WTC11 (cell line): Measurements from ENCODE around the gene CLK1. TPM values are rescaled to one million over a fixed set of nuclear protein-coding genes. Genes with fewer than 3 reads are reported as not detected.

ENCODE experiments used
- ATAC-seq: fragments of 200-7000 bp; cut with Tn5 transposase; 2 replicates; pipeline ENCODE4 v1.10.0; 2021; ENCODE audit warnings: mild to moderate bottlenecking, moderate library complexity
- CTCF ChIA-PET: fragments of 300-600 bp; sonication (Branson Sonifier 250); formaldehyde crosslinking; loops from one replicate; lab custom pipeline; 2021; ENCODE audit warnings: antibody characterized with exemption; lab: Charles Lee
- POLR2A ChIA-PET: fragments of 350-600 bp; sonication (Branson Sonifier 250); formaldehyde crosslinking; loops from one replicate; lab custom pipeline; 2021; ENCODE audit warnings: antibody characterized with exemption; lab: Charles Lee
- DNase-seq: peaks from one replicate; pipeline ENCODE4 v3.0.0; 2021; ENCODE audit warnings: low spot score
- H3K27ac Mint-ChIP-seq: 2 replicates; pipeline ENCODE4 v1.8.0; 2021; ENCODE audit warnings: mixed read lengths
- H3K27me3 Mint-ChIP-seq: 2 replicates; pipeline ENCODE4 v1.8.0; 2021; ENCODE audit warnings: low read depth, mild to moderate bottlenecking, moderate library complexity, mixed read lengths
- H3K36me3 Mint-ChIP-seq: 2 replicates; pipeline ENCODE4 v1.8.0; 2021; ENCODE audit warnings: mixed read lengths
- H3K4me1 Mint-ChIP-seq: 2 replicates; pipeline ENCODE4 v1.8.0; 2022; ENCODE audit warnings: mixed read lengths
- H3K4me3 Mint-ChIP-seq: 2 replicates; pipeline ENCODE4 v1.8.0; 2021; ENCODE audit warnings: mild to moderate bottlenecking, moderate library complexity, mixed read lengths
- H3K9me3 Mint-ChIP-seq: 2 replicates; pipeline ENCODE4 v1.8.0; 2021; ENCODE audit warnings: mixed read lengths
- HMGA2 ChIP-seq: fragments of 250-450 bp; sonication (Bioruptor Pico); IDR thresholded peaks from 2 replicates; pipeline ENCODE4 v1.4.0; 2021; ENCODE audit warnings: mild to moderate bottlenecking, moderate library complexity
- JAZF1 ChIP-seq: fragments of 250-450 bp; sonication (Bioruptor Pico); IDR thresholded peaks from 2 replicates; pipeline ENCODE4 v1.9.0; 2021; ENCODE audit warnings: moderate library complexity, mild to moderate bottlenecking, inconsistent platforms
- JUN ChIP-seq: sonication (generic); formaldehyde crosslinking; IDR thresholded peaks from 2 replicates; pipeline ENCODE4 v1.8.0; 2023; ENCODE audit warnings: mild to moderate bottlenecking, missing genetic modification reagents
- MYBL2 ChIP-seq: sonication (generic); formaldehyde crosslinking; IDR thresholded peaks from 2 replicates; pipeline ENCODE4 v1.8.1; 2023; ENCODE audit warnings: mild to moderate bottlenecking, moderate library complexity, missing genetic modification reagents
- NFYB ChIP-seq: sonication (generic); formaldehyde crosslinking; conservative IDR thresholded peaks from 2 replicates; pipeline ENCODE4 v1.8.0; 2022; ENCODE audit warnings: low read depth, missing genetic modification reagents
- NR1H2 ChIP-seq: sonication (generic); formaldehyde crosslinking; IDR thresholded peaks from 2 replicates; pipeline ENCODE4 v1.9.0; 2021; ENCODE audit warnings: mild to moderate bottlenecking, moderate library complexity, missing genetic modification reagents
- RORB ChIP-seq: fragments of 250-450 bp; sonication (Bioruptor Pico); IDR thresholded peaks from 2 replicates; pipeline ENCODE4 v1.9.0; 2021; ENCODE audit warnings: mild to moderate bottlenecking
- TEAD1 ChIP-seq: sonication (generic); formaldehyde crosslinking; IDR thresholded peaks from 2 replicates; pipeline ENCODE4 v1.8.0; 2022; ENCODE audit warnings: mild to moderate bottlenecking, missing genetic modification reagents
- ZBTB21 ChIP-seq: sonication (generic); formaldehyde crosslinking; IDR thresholded peaks from 2 replicates; pipeline ENCODE4 v1.8.1; 2023; ENCODE audit warnings: mild to moderate bottlenecking, missing genetic modification reagents, borderline replicate concordance
- ZNF138 ChIP-seq: sonication (generic); formaldehyde crosslinking; conservative IDR thresholded peaks from 2 replicates; pipeline ENCODE4 v1.8.1; 2022; ENCODE audit warnings: mild to moderate bottlenecking, moderate library complexity, missing genetic modification reagents
- total RNA-seq: library from RNA; stranded (reverse); gene quantifications from 3 replicates; pipeline ENCODE4 v1.2.3, GENCODE V29; 2021
- TF ChIP-seq, protein P1 (sequence below): sonication (generic); formaldehyde crosslinking; IDR thresholded peaks from 2 replicates; pipeline ENCODE4 v1.8.0; 2022; ENCODE audit warnings: missing genetic modification reagents
- TF ChIP-seq, protein P2 (sequence below): sonication (generic); formaldehyde crosslinking; IDR thresholded peaks from 2 replicates; pipeline ENCODE4 v1.8.1; 2023; ENCODE audit warnings: mild to moderate bottlenecking, missing genetic modification reagents, moderate library complexity
- TF ChIP-seq, protein P3 (sequence below): sonication (generic); formaldehyde crosslinking; IDR thresholded peaks from 2 replicates; pipeline ENCODE4 v1.8.1; 2022; ENCODE audit warnings: mild to moderate bottlenecking, moderate library complexity, missing genetic modification reagents
- TF ChIP-seq, protein P4 (sequence below): fragments of 250-450 bp; sonication (Bioruptor Pico); IDR thresholded peaks from 2 replicates; pipeline ENCODE4 v1.9.0; 2021; ENCODE audit warnings: moderate library complexity, mild to moderate bottlenecking, inconsistent platforms, borderline replicate concordance
- TF ChIP-seq, protein P5 (sequence below): sonication (generic); formaldehyde crosslinking; IDR thresholded peaks from 2 replicates; pipeline ENCODE4 v1.8.0; 2023; ENCODE audit warnings: mild to moderate bottlenecking, missing genetic modification reagents
- TF ChIP-seq, protein P6 (sequence below): fragments of 200-600 bp; IDR thresholded peaks from 2 replicates; pipeline ENCODE4 v1.8.0; 2022; ENCODE audit warnings: antibody characterized with exemption
- TF ChIP-seq, protein P7 (sequence below): sonication (generic); formaldehyde crosslinking; IDR thresholded peaks from 2 replicates; pipeline ENCODE4 v1.8.0; 2022; ENCODE audit warnings: mild to moderate bottlenecking, missing genetic modification reagents
- TF ChIP-seq, protein P8 (sequence below): sonication (generic); formaldehyde crosslinking; IDR thresholded peaks from 2 replicates; pipeline ENCODE4 v1.8.1; 2022; ENCODE audit warnings: missing genetic modification reagents, borderline replicate concordance
- TF ChIP-seq, protein P9 (sequence below): sonication (generic); formaldehyde crosslinking; IDR thresholded peaks from 2 replicates; pipeline ENCODE4 v1.8.1; 2023; ENCODE audit warnings: mild to moderate bottlenecking, moderate library complexity, missing genetic modification reagents

The CLK1 gene
- total RNA-seq, 1 experiment from 2014 or later: 25.5 TPM

DNA sequence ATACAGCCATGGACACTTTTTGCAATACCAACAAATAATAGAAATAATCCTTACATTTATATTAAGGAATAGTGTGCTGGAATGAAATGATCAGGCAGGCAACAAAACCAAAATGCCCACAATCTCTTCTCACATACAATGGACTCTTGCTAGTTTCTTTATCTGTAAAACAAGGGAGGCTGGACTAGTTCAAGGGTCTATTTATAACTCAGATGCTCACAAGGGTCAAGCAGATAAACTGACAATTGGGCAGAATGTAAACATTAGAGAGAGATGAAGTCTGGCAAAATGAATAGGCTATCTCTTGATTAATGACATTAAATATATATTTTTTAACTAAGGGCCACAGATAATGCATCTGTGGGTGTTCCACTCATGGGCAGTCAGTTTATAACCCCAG lies 13.0 kb upstream of the CLK1 start:
- Mint-ChIP-seq H3K9me3 (no peaks in the 10 kb centered on the region), H3K4me1 (no peaks in the 10 kb centered on the region), H3K4me3 (no peak overlapping the region), H3K27me3 (no peaks in the 10 kb centered on the region), H3K36me3 (peaks cover 55% of the 10 kb centered on the region)
- ATAC-seq (no peak), DNase-seq (no peak)
- POLR2A ChIA-PET: interaction anchor here (0.7 kb wide), 1 partner anchor 198 kb away, joined by 4 read pairs; no protein-coding TSS in a partner anchor
- TF ChIP-seq, protein P1, sequence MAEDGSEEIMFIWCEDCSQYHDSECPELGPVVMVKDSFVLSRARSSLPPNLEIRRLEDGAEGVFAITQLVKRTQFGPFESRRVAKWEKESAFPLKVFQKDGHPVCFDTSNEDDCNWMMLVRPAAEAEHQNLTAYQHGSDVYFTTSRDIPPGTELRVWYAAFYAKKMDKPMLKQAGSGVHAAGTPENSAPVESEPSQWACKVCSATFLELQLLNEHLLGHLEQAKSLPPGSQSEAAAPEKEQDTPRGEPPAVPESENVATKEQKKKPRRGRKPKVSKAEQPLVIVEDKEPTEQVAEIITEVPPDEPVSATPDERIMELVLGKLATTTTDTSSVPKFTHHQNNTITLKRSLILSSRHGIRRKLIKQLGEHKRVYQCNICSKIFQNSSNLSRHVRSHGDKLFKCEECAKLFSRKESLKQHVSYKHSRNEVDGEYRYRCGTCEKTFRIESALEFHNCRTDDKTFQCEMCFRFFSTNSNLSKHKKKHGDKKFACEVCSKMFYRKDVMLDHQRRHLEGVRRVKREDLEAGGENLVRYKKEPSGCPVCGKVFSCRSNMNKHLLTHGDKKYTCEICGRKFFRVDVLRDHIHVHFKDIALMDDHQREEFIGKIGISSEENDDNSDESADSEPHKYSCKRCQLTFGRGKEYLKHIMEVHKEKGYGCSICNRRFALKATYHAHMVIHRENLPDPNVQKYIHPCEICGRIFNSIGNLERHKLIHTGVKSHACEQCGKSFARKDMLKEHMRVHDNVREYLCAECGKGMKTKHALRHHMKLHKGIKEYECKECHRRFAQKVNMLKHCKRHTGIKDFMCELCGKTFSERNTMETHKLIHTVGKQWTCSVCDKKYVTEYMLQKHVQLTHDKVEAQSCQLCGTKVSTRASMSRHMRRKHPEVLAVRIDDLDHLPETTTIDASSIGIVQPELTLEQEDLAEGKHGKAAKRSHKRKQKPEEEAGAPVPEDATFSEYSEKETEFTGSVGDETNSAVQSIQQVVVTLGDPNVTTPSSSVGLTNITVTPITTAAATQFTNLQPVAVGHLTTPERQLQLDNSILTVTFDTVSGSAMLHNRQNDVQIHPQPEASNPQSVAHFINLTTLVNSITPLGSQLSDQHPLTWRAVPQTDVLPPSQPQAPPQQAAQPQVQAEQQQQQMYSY (CRISPR knock-in tag): no peak
- TF ChIP-seq MYBL2 (CRISPR knock-in tag) (no peak), ZNF138 (CRISPR knock-in tag) (no peak), RORB (CRISPR knock-in tag) (no peak)
- TF ChIP-seq, protein P2, sequence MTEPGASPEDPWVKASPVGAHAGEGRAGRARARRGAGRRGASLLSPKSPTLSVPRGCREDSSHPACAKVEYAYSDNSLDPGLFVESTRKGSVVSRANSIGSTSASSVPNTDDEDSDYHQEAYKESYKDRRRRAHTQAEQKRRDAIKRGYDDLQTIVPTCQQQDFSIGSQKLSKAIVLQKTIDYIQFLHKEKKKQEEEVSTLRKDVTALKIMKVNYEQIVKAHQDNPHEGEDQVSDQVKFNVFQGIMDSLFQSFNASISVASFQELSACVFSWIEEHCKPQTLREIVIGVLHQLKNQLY: no peak
- TF ChIP-seq, protein P3, sequence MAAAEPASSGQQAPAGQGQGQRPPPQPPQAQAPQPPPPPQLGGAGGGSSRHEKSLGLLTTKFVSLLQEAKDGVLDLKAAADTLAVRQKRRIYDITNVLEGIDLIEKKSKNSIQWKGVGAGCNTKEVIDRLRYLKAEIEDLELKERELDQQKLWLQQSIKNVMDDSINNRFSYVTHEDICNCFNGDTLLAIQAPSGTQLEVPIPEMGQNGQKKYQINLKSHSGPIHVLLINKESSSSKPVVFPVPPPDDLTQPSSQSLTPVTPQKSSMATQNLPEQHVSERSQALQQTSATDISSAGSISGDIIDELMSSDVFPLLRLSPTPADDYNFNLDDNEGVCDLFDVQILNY (CRISPR knock-in tag): no peak
- TF ChIP-seq, all 79 proteins: peak for 0
- CTCF ChIA-PET: no interaction called here
- H3K27ac Mint-ChIP-seq: no peak overlapping the region

DNA sequence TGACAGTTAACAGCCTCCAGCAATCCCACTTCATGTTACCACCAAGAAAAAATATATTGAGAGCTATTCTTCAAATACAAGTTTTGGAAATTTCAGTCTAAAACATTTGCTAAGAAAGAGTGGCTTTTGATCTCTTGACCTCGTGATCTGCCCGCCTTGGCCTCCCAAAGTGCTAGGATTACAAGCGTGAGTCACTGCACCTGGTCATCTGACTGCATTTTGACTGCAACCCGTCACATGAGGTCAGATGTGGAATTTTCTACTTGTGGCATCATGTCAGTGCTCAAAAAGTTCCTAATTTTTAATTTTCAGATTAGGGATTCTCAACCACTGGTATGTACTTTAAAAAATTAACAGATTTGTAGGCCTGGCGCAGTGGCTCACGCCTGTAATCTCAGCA lies 9.1 kb upstream of the CLK1 start:
- TF ChIP-seq, protein P4, sequence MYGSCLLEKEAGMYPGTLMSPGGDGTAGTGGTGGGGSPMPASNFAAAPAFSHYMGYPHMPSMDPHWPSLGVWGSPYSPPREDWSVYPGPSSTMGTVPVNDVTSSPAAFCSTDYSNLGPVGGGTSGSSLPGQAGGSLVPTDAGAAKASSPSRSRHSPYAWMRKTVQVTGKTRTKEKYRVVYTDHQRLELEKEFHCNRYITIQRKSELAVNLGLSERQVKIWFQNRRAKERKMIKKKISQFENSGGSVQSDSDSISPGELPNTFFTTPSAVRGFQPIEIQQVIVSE (CRISPR knock-in tag): no peak
- no peak for TF ChIP-seq ZBTB21 (CRISPR knock-in tag)
- no peak for TF ChIP-seq HMGA2 (CRISPR knock-in tag)
- TF ChIP-seq, protein P5, sequence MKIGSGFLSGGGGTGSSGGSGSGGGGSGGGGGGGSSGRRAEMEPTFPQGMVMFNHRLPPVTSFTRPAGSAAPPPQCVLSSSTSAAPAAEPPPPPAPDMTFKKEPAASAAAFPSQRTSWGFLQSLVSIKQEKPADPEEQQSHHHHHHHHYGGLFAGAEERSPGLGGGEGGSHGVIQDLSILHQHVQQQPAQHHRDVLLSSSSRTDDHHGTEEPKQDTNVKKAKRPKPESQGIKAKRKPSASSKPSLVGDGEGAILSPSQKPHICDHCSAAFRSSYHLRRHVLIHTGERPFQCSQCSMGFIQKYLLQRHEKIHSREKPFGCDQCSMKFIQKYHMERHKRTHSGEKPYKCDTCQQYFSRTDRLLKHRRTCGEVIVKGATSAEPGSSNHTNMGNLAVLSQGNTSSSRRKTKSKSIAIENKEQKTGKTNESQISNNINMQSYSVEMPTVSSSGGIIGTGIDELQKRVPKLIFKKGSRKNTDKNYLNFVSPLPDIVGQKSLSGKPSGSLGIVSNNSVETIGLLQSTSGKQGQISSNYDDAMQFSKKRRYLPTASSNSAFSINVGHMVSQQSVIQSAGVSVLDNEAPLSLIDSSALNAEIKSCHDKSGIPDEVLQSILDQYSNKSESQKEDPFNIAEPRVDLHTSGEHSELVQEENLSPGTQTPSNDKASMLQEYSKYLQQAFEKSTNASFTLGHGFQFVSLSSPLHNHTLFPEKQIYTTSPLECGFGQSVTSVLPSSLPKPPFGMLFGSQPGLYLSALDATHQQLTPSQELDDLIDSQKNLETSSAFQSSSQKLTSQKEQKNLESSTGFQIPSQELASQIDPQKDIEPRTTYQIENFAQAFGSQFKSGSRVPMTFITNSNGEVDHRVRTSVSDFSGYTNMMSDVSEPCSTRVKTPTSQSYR (CRISPR knock-in tag): no peak
- no peak for TF ChIP-seq TEAD1
- TF ChIP-seq, protein P6, sequence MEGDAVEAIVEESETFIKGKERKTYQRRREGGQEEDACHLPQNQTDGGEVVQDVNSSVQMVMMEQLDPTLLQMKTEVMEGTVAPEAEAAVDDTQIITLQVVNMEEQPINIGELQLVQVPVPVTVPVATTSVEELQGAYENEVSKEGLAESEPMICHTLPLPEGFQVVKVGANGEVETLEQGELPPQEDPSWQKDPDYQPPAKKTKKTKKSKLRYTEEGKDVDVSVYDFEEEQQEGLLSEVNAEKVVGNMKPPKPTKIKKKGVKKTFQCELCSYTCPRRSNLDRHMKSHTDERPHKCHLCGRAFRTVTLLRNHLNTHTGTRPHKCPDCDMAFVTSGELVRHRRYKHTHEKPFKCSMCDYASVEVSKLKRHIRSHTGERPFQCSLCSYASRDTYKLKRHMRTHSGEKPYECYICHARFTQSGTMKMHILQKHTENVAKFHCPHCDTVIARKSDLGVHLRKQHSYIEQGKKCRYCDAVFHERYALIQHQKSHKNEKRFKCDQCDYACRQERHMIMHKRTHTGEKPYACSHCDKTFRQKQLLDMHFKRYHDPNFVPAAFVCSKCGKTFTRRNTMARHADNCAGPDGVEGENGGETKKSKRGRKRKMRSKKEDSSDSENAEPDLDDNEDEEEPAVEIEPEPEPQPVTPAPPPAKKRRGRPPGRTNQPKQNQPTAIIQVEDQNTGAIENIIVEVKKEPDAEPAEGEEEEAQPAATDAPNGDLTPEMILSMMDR: no peak
- no peak for TF ChIP-seq JUN (CRISPR knock-in tag)
- no peak for TF ChIP-seq NFYB (CRISPR knock-in tag)
- TF ChIP-seq, protein P7, sequence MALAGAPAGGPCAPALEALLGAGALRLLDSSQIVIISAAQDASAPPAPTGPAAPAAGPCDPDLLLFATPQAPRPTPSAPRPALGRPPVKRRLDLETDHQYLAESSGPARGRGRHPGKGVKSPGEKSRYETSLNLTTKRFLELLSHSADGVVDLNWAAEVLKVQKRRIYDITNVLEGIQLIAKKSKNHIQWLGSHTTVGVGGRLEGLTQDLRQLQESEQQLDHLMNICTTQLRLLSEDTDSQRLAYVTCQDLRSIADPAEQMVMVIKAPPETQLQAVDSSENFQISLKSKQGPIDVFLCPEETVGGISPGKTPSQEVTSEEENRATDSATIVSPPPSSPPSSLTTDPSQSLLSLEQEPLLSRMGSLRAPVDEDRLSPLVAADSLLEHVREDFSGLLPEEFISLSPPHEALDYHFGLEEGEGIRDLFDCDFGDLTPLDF (CRISPR knock-in tag): no peak
- TF ChIP-seq, protein P8, sequence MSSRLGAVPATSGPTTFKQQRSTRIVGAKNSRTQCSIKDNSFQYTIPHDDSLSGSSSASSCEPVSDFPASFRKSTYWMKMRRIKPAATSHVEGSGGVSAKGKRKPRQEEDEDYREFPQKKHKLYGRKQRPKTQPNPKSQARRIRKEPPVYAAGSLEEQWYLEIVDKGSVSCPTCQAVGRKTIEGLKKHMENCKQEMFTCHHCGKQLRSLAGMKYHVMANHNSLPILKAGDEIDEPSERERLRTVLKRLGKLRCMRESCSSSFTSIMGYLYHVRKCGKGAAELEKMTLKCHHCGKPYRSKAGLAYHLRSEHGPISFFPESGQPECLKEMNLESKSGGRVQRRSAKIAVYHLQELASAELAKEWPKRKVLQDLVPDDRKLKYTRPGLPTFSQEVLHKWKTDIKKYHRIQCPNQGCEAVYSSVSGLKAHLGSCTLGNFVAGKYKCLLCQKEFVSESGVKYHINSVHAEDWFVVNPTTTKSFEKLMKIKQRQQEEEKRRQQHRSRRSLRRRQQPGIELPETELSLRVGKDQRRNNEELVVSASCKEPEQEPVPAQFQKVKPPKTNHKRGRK (CRISPR knock-in tag): no peak
- TF ChIP-seq NR1H2 (CRISPR knock-in tag): no peak
- TF ChIP-seq, protein P9, sequence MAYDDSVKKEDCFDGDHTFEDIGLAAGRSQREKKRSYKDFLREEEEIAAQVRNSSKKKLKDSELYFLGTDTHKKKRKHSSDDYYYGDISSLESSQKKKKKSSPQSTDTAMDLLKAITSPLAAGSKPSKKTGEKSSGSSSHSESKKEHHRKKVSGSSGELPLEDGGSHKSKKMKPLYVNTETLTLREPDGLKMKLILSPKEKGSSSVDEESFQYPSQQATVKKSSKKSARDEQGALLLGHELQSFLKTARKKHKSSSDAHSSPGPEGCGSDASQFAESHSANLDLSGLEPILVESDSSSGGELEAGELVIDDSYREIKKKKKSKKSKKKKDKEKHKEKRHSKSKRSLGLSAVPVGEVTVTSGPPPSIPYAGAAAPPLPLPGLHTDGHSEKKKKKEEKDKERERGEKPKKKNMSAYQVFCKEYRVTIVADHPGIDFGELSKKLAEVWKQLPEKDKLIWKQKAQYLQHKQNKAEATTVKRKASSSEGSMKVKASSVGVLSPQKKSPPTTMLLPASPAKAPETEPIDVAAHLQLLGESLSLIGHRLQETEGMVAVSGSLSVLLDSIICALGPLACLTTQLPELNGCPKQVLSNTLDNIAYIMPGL (CRISPR knock-in tag): no peak
- no peak for TF ChIP-seq JAZF1 (CRISPR knock-in tag)
- TF ChIP-seq, all 79 proteins: peak for 0
- no peaks in the 10 kb centered on the region for H3K27me3 Mint-ChIP-seq
- no peak overlapping the region for H3K27ac Mint-ChIP-seq
- H3K4me1 Mint-ChIP-seq: no peaks in the 10 kb centered on the region
- ChIA-PET CTCF (no interaction called here), POLR2A (no interaction called here)
- no peak overlapping the region for H3K4me3 Mint-ChIP-seq
- H3K36me3 Mint-ChIP-seq: peaks cover 39% of the 10 kb centered on the region
- DNase-seq (no peak), ATAC-seq (no peak)
- no peaks in the 10 kb centered on the region for H3K9me3 Mint-ChIP-seq
